Fibroblast of lung (primary cell): ENCODE measurements around the gene FJX1.

Source experiments
- CTCF ChIP-seq, 2 donors: IDR thresholded peaks in 1 of 2; conservative IDR thresholded peaks in 1 of 2; 1 replicate in 1 of 2; 2 replicates in 1 of 2; pipeline ENCODE4 v1.5.1; 2011 to 2012; ENCODE audit warnings: low read length in 2 of 2, control low read depth in 1 of 2, inconsistent platforms in 1 of 2, low read depth in 1 of 2, mild to moderate bottlenecking in 1 of 2
- EZH2 ChIP-seq: IDR thresholded peaks from 2 replicates; pipeline ENCODE4 v1.5.1; 2012; ENCODE audit warnings: low read length, control low read depth, mild to moderate bottlenecking; ENCODE audit errors: missing control alignments

- TF ChIP-seq CTCF (conservative IDR thresholded peaks at IDR 0.05 in 1 of 2, IDR thresholded peaks at IDR 0.05 in 1 of 2; ENCODE audit: low read depth in 1 of 2, low read length in 2 of 2) = no peak
- TF ChIP-seq EZH2 = no peak
Measured at GRCh38 chr11:35602979-35603378, 15.3 kb upstream of the FJX1 start.
